Astrocyte (in vitro differentiated cells and primary cell): ENCODE results near the gene CKS1B. TPM values are rescaled to one million over a fixed set of nuclear protein-coding genes. Genes with fewer than 3 reads are reported as not detected.

ENCODE experiments used
- DNase-seq: peaks from one replicate; pipeline ENCODE4 v3.0.0-alpha.2; 2010; ENCODE audit warnings: low read depth
- FAIRE-seq: peaks from 2 replicates; lab custom pipeline; 2011; peaks lifted over from hg19 to GRCh38; lab: Jason Lieb, UNC
- H2AFZ ChIP-seq: 2 replicates; pipeline ENCODE4 v1.6.0; 2012; ENCODE audit warnings: low read depth, low read length, inconsistent platforms
- H3K27ac ChIP-seq: 2 replicates; pipeline ENCODE4 v1.5.1; 2011; ENCODE audit warnings: low read depth, low read length, inconsistent platforms
- H3K27me3 ChIP-seq: 2 replicates; pipeline ENCODE4 v1.6.0; 2011; ENCODE audit warnings: low read length, inconsistent platforms; ENCODE audit not compliant: insufficient read depth
- H3K36me3 ChIP-seq: 2 replicates; pipeline ENCODE4 v1.5.1; 2011; ENCODE audit warnings: low read length, inconsistent platforms; ENCODE audit not compliant: insufficient read depth
- H3K4me1 ChIP-seq: 2 replicates; pipeline ENCODE4 v1.5.1; 2011; ENCODE audit warnings: low read length, inconsistent platforms; ENCODE audit not compliant: insufficient read depth
- H3K4me2 ChIP-seq: 2 replicates; pipeline ENCODE4 v1.6.0; 2012; ENCODE audit warnings: low read length, inconsistent platforms
- H3K4me3 ChIP-seq: 2 replicates; pipeline ENCODE4 v1.5.1; 2011; ENCODE audit warnings: low read depth, mild to moderate bottlenecking, low read length, inconsistent platforms; ENCODE audit not compliant: insufficient read depth
- H3K79me2 ChIP-seq: 2 replicates; pipeline ENCODE4 v1.6.0; 2012; ENCODE audit warnings: mild to moderate bottlenecking, low read length, inconsistent platforms; ENCODE audit not compliant: insufficient read depth
- H3K9ac ChIP-seq: 2 replicates; pipeline ENCODE4 v1.6.0; 2012; ENCODE audit warnings: mild to moderate bottlenecking, low read length, inconsistent platforms
- H3K9me3 ChIP-seq: 2 replicates; pipeline ENCODE4 v1.5.1; 2012; ENCODE audit warnings: low read depth, mild to moderate bottlenecking, low read length, inconsistent platforms; ENCODE audit not compliant: insufficient read depth
- H4K20me1 ChIP-seq: 2 replicates; pipeline ENCODE4 v1.6.0; 2012; ENCODE audit warnings: low read length, inconsistent platforms; ENCODE audit not compliant: insufficient read depth
- H3K27ac Mint-ChIP-seq: one replicate; pipeline ENCODE4 v1.8.0; 2021; ENCODE audit warnings: mild to moderate bottlenecking, mixed read lengths; ENCODE audit not compliant: unreplicated experiment
- H3K27me3 Mint-ChIP-seq: one replicate; pipeline ENCODE4 v1.8.0; 2021; ENCODE audit warnings: low read depth, mixed read lengths; ENCODE audit not compliant: unreplicated experiment
- H3K36me3 Mint-ChIP-seq: one replicate; pipeline ENCODE4 v1.8.0; 2021; ENCODE audit warnings: low read depth, mixed read lengths; ENCODE audit not compliant: unreplicated experiment
- H3K4me1 Mint-ChIP-seq: one replicate; pipeline ENCODE4 v1.8.0; 2021; ENCODE audit warnings: low read depth, mixed read lengths; ENCODE audit not compliant: unreplicated experiment
- H3K4me3 Mint-ChIP-seq: one replicate; pipeline ENCODE4 v1.8.0; 2021; ENCODE audit warnings: mild to moderate bottlenecking, moderate library complexity, mixed read lengths; ENCODE audit not compliant: unreplicated experiment
- H3K9me3 Mint-ChIP-seq: one replicate; pipeline ENCODE4 v1.8.0; 2021; ENCODE audit warnings: mild to moderate bottlenecking, mixed read lengths; ENCODE audit not compliant: unreplicated experiment
- EZH2 ChIP-seq: IDR thresholded peaks from 2 replicates; pipeline ENCODE4 v1.6.1; 2012; ENCODE audit warnings: mild to moderate bottlenecking, low read length, inconsistent platforms; ENCODE audit not compliant: insufficient read depth
- total RNA-seq: library from RNA; stranded (reverse); gene quantifications from 2 replicates; pipeline ENCODE4 v1.2.1, GENCODE V29; 2021
- TF ChIP-seq, protein P1 (sequence below): IDR thresholded peaks from 2 replicates; pipeline ENCODE4 v1.5.1; 2011; ENCODE audit warnings: low read depth, mild to moderate bottlenecking, inconsistent platforms, low read length, moderate library complexity; ENCODE audit not compliant: insufficient read depth

The CKS1B gene
- total RNA-seq, 1 donor from 2014 or later, result 37.9 TPM

DNA sequence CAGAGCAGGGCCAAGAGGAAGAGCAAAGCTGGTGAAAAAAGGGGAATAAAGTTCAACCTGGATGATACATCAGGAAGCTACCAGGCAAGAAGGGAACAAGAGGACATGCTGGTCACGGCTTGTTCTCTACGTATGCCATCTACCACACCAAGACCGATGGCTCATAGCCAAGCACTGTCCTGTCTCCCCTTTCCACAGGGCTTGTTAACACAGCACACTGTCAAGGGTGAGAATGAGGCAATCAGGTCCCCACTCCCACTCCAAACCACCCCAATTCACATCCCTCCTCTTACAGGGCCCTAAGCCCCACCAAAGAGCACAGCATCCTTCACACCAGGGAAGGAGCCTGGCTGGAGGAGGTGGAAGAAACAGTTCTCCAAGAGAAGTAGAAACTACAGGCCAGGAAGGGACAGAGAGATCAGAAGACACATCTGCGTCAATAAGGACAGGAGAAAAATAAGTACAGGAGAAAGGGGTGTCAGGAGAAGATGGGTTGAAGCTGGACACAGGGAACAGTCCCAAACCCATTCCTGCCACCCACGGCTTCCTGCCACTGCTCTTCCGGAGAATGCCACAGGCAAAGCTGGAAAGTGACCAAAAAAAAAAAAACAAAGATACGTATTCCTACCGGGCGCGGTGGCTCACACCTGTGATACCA lies 3.0 kb upstream of the CKS1B start:
- Mint-ChIP-seq H3K4me1 (peaks cover 29% of the 10 kb centered on the region), H3K4me3 (peak overlapping the region; percentile 93), H3K27me3 (no peaks in the 10 kb centered on the region), H3K36me3 (peaks cover 3% of the 10 kb centered on the region), H3K9me3 (no peaks in the 10 kb centered on the region), H3K27ac (no peak overlapping the region)
- Histone ChIP-seq H3K4me2 (peak overlapping the region; percentile 94), H3K4me3 (peak overlapping the region; percentile 77), H4K20me1 (peaks cover 40% of the 10 kb centered on the region), H3K9me3 (no peaks in the 10 kb centered on the region), H2AFZ (no peak overlapping the region), H3K79me2 (peaks cover 67% of the 10 kb centered on the region), H3K36me3 (peaks cover 18% of the 10 kb centered on the region), H3K4me1 (peaks cover 47% of the 10 kb centered on the region), H3K9ac (peak overlapping the region; percentile 91), H3K27ac (peak overlapping the region; percentile 99), H3K27me3 (no peaks in the 10 kb centered on the region)
- TF ChIP-seq EZH2, result no peak
- TF ChIP-seq, protein P1, sequence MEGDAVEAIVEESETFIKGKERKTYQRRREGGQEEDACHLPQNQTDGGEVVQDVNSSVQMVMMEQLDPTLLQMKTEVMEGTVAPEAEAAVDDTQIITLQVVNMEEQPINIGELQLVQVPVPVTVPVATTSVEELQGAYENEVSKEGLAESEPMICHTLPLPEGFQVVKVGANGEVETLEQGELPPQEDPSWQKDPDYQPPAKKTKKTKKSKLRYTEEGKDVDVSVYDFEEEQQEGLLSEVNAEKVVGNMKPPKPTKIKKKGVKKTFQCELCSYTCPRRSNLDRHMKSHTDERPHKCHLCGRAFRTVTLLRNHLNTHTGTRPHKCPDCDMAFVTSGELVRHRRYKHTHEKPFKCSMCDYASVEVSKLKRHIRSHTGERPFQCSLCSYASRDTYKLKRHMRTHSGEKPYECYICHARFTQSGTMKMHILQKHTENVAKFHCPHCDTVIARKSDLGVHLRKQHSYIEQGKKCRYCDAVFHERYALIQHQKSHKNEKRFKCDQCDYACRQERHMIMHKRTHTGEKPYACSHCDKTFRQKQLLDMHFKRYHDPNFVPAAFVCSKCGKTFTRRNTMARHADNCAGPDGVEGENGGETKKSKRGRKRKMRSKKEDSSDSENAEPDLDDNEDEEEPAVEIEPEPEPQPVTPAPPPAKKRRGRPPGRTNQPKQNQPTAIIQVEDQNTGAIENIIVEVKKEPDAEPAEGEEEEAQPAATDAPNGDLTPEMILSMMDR, result no peak
- no peak for DNase-seq
- FAIRE-seq, result peak; percentile 13

DNA sequence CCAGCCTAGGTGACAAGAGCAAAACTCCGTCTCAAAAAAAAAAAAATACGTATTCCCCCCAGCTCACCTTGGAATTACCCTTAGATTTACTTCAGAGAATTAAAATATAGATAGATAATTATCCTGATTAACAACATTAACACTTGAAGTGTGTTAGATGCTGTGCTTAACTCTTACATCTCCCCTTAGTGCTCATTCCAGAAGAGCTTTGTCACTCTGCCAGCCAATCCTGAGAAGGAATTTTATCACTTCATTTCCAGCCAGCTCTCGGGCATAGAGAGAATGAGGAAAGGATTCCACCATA lies 2.3 kb upstream of the CKS1B start:
- no peaks in the 10 kb centered on the region for H3K27me3 ChIP-seq
- H3K9me3 ChIP-seq, result no peaks in the 10 kb centered on the region
- H3K4me3 ChIP-seq, result peak overlapping the region; percentile 88
- FAIRE-seq (no peak), DNase-seq (no peak)
- no peak for TF ChIP-seq EZH2
- TF ChIP-seq, protein P1, result no peak
- Mint-ChIP-seq H3K9me3 (no peaks in the 10 kb centered on the region), H3K4me1 (peaks cover 28% of the 10 kb centered on the region), H3K27ac (no peak overlapping the region), H3K36me3 (peaks cover 3% of the 10 kb centered on the region), H3K4me3 (no peak overlapping the region), H3K27me3 (no peaks in the 10 kb centered on the region)
- H3K27ac ChIP-seq, result peak overlapping the region; percentile 99
- H3K4me1 ChIP-seq, result peaks cover 47% of the 10 kb centered on the region
- peaks cover 67% of the 10 kb centered on the region for H3K79me2 ChIP-seq
- peaks cover 33% of the 10 kb centered on the region for H4K20me1 ChIP-seq
- H2AFZ ChIP-seq, result no peak overlapping the region
- peak overlapping the region; percentile 94 for H3K4me2 ChIP-seq
- H3K36me3 ChIP-seq, result peaks cover 12% of the 10 kb centered on the region
- H3K9ac ChIP-seq, result peak overlapping the region; percentile 94
